Aorta (tissue), 5 donors: Measurements from ENCODE around the gene EPB41L2. TPM values are rescaled to one million over a fixed set of nuclear protein-coding genes. Genes with fewer than 3 reads are reported as not detected.
"Not testable (repeated sequence)": the region's sequence is repeated elsewhere in the genome, so short reads cannot be mapped to it uniquely, and the experiment has no call there.

ENCODE experiments used
- ATAC-seq: fragments of 200-7000 bp; cut with Tn5 transposase; one replicate; pipeline ENCODE4 v1.9.1; 2022; ENCODE audit warnings: moderate library complexity; ENCODE audit not compliant: low FRiP score
- DNase-seq, 2 donors: peaks; one replicate each; pipeline ENCODE4 v3.0.0-alpha.2; 2020
- H3K27ac ChIP-seq, 2 donors: one replicate each; pipeline ENCODE4 v1.5.1; 2013; ENCODE audit warnings: low read length in 2 of 2, mild to moderate bottlenecking in 2 of 2, moderate library complexity in 2 of 2, control low read depth in 1 of 2, inconsistent platforms in 1 of 2, low read depth in 1 of 2
- H3K27me3 ChIP-seq, 2 donors: one replicate each; pipeline ENCODE4 v1.6.1; 2013; ENCODE audit warnings: control low read depth in 1 of 2, low read length in 1 of 2, mild to moderate bottlenecking in 1 of 2, moderate library complexity in 1 of 2; ENCODE audit not compliant: insufficient read depth in 2 of 2, control insufficient read depth in 1 of 2
- H3K36me3 ChIP-seq, 2 donors: one replicate each; pipeline ENCODE4 v1.6.1; 2013; ENCODE audit warnings: control low read depth in 1 of 2, low read length in 1 of 2, mild to moderate bottlenecking in 1 of 2; ENCODE audit not compliant: insufficient read depth in 2 of 2, control insufficient read depth in 1 of 2
- H3K4me1 ChIP-seq, 2 donors: one replicate each; pipeline ENCODE4 v1.6.1; 2013; ENCODE audit warnings: low read length in 2 of 2, control low read depth in 1 of 2, mild to moderate bottlenecking in 1 of 2, moderate library complexity in 1 of 2; ENCODE audit not compliant: insufficient read depth in 2 of 2, control insufficient read depth in 1 of 2
- H3K4me3 ChIP-seq, 2 donors: one replicate each; pipeline ENCODE4 v1.5.1; 2013; ENCODE audit warnings: low read length in 2 of 2, control low read depth in 1 of 2, mild to moderate bottlenecking in 1 of 2
- H3K9me3 ChIP-seq: one replicate; pipeline ENCODE4 v1.6.1; 2013; ENCODE audit warnings: mild to moderate bottlenecking, low read length; ENCODE audit not compliant: control insufficient read depth
- WGBS, 2 donors: extraction: QIAGEN DNeasy Blood & Tissue Kit; methylation state at CpG; one replicate each; pipeline ENCODE4 v1.1.7; 2013; 5-methylcytosine and 5-hydroxymethylcytosine counted together
- intact Hi-C, 2 donors: fragments of 100-400 bp; cut with DNase I; formaldehyde crosslinking; loops; one replicate each; pipeline versions ENCODE4 v1.14.2 to v1.15.0; 2022
- polyA plus RNA-seq, 2 donors: library from polyadenylated mRNA; stranded (reverse); fragments of 200-250 nt; gene quantifications; one replicate each; pipeline ENCODE4 v1.2.3, GENCODE V29; 2013
- total RNA-seq, 2 donors: library from RNA; stranded (reverse); fragmentation: NEBNext Ultra II Directional; extraction: Animal tissue kit (Norgen Biotek cat#: 25700); gene quantifications; one replicate each; pipeline ENCODE4 v1.2.1, GENCODE V29; 2021
- donor health status: healthy with polysubstance abuse.
- donor health status: Bipolar disorder and iron deficiency.
- donor health status: DM: no; HTN: no; CAD: no.
- donor health status: DM: no; HTN: no; CAD: no.
- donor health status: DM: yes; HTN: yes; CAD: no.

Gene EPB41L2
- total and polyA plus RNA-seq, 4 donors, result 36.1 to 340 (median 118) TPM

DNA sequence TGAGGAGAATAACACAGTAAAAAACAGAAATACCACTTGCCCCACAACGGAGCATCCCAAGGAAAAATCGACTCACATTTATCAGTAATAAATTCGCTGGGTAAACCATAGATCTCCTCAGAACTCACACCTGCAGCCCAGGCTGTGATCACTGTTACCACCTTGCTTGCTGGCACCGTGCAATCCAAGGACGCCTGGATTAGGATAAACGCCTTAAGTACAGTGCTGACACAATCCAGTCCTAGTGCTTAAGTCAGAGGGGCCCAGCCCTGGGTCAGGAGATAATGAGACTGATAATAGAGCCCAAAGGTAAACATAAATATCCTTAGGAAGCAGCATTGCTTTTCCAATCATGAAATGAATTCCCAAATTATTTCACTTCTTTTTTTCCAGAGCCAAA, 62.5 kb downstream of the EPB41L2 start:
- H3K9me3 ChIP-seq, result peaks cover 1% of the 10 kb centered on the region

DNA sequence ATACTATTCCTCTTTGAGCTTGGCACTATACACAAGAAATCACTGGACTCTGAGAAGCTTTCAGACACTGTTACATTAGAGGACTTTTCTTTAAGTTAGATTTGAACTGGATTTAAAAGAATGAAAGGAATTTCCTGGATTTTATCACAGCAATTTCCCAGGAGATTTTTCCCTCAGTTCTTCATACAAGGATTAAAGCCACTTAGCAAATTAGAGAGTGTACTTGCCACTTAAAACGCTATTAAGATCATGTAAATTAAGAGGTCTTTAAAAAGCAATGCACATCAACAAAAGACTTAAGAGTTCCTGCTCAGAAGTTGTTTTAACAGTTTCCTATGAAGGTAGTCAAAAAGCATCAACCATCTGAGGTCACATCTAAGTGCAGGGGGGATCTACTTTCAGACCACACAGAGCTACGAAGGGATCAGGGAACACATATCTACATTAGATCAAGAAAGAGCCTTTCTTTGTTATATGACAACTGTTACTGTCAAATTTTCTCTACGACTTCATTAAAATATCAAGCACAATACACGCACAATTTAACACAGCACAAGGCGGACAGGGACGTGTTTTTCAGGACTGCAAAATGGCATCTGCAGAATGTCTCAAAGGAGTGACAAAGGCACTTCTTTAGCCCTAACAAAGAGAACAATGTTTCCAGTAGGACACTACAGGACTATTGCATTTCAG, 65.8 kb downstream of the EPB41L2 start:
- Histone ChIP-seq H3K4me1 (peaks cover 0 to 4% of the 10 kb centered on the region in 2 donors), H3K9me3 (peaks cover 1% of the 10 kb centered on the region), H3K4me3 (no peak overlapping the region), H3K27ac (no peak overlapping the region), H3K36me3 (no peaks in the 10 kb centered on the region), H3K27me3 (no peaks in the 10 kb centered on the region)
- intact Hi-C loops, result no loop called here
- DNase-seq (no peak), ATAC-seq (no peak)
- WGBS, 2 donors, result 52 to 62% methylated on average over 6 of the region's 6 CpGs

More for the DNA sequence above, 62.5 kb downstream of the EPB41L2 start:
- H3K27ac ChIP-seq, result no peak overlapping the region
- no peak for ATAC-seq
- H3K4me1 ChIP-seq, result peaks cover 0 to 6% of the 10 kb centered on the region in 2 donors
- intact Hi-C loops, result loop anchor here in 1 of 2 donors (5.0 kb wide), 1 partner anchor 62 kb away; the partner anchor contains the start of gene EPB41L2
- no peaks in the 10 kb centered on the region for H3K27me3 ChIP-seq
- H3K36me3 ChIP-seq, result no peaks in the 10 kb centered on the region
- WGBS, 2 donors, result 83 to 85% methylated on average over 6 of the region's 6 CpGs
- no peak for DNase-seq
- H3K4me3 ChIP-seq, result no peak overlapping the region

DNA sequence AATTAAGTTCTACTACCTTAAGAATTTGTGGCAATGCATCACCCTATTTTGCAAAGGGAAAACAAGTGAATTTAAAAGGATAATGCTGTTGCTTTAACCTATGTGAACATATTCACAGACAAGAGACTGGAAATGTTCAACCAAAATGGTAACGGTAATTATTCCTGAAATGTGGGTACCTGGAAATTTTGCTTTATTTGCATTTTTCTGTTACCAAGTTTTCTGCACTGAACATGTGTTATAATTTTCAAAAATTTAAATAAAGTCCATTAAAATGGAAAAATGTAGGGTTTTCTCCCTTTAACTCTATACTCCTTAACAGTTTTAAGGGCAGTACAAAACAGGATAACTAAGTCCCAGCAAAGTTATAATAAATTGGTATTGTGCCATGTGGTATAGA, 66.4 kb downstream of the EPB41L2 start:
- Histone ChIP-seq H3K4me1 (peaks cover 0 to 2% of the 10 kb centered on the region in 2 donors), H3K9me3 (peaks cover 1% of the 10 kb centered on the region), H3K36me3 (no peaks in the 10 kb centered on the region), H3K27me3 (no peaks in the 10 kb centered on the region), H3K4me3 (no peak overlapping the region), H3K27ac (no peak overlapping the region)
- ATAC-seq (no peak), DNase-seq (no peak)
- WGBS, 2 donors, result 82 to 91% methylated on average over 1 of the region's 1 CpG
- intact Hi-C loops, result no loop called here

DNA sequence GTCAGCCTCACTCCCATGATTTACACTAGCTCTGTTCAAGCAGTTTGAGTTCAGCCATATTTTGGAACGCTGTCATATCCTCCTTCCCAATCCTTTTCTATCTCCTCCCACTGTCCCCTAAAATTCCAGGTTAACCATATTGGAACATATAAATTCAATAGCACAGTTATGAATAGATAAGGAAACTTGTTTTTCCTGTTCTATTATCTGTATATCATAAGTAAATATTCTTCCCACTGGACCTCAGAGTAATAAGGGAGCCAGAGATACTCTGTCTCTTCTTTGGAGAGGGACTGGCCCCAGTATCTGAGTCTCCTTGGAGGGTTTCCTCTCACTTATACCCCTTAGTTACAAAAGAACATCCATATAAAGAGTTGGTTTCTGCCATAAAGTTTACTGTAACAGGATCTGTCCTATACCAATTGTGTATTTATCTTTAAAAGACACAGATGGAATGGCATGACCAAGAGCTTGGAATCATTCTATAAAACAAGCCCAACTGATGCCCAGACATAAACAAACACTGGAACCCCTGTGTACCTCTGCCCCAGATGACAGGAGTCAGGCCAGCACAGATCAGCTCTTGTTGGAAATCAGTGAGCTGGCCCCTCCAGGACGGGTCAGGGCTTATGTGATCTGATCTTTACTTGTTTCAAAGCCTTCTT, 67.1 kb downstream of the EPB41L2 start:
- no peak for ATAC-seq
- Histone ChIP-seq H3K4me1 (no peaks in the 10 kb centered on the region), H3K4me3 (no peak overlapping the region), H3K27me3 (no peaks in the 10 kb centered on the region), H3K27ac (no peak overlapping the region), H3K36me3 (no peaks in the 10 kb centered on the region), H3K9me3 (no peaks in the 10 kb centered on the region)
- intact Hi-C loops, result no loop called here
- DNase-seq, result no peak
- 95 to 97% methylated on average over 2 of the region's 2 CpGs for WGBS, 2 donors

DNA sequence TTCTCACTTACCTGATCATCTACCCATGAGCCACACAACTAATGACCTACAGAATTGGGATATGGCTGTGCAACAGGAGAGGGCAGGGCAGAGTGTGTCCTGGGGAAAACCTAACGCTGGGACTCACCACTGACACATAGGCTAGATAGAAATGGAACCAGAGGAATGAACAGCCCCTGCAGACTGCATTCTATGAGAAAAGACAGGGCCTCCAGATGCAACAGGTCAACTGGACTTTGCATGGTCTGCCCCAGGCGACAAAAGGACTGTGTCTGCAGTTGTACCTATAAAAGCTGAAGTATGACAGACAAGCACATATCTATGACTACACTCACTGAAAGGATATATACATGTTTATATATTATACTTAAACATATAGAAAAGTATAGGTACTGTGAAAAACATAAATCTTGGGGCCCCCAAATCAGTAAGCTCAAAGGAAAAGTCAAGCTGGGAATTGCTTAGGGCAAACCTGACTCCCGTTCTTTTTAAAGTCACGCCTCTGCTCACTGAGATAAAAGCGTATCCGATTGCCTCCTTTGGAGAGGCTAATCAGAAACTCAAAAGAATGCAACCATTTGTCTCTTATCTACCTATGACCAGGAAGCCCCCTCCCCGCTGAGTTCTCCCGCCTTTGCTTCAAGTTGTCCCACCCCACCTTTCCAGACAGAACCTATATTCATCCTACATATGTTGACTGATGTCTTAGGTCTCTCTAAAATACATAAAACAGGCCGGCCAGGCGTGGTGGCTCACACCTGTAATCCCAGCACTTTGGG, 68.5 kb downstream of the EPB41L2 start:
- WGBS, 2 donors, result 97% methylated on average over 10 of the region's 10 CpGs

DNA sequence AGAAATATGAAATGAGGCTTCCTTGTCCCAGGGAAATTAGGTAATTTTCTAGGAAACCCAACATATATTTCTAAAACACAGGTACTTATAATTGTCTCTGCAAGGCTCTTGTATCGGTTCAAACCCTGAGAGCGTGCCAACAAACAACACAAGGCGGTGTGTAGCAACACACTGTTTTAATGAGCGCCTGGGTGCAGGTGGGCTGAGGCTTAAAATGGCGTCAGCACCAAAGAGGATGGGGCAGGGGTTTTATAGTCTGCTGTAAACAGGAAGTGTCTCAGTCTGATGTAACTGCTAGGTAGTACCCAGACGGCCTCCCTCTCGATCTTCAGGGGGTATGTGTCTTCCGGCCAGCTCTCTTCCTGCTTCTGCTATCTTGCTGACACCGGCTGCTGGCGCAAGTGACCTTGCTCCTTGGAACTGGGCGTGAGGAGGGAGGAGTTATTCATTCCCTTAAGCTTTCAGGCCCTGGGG, 69.7 kb downstream of the EPB41L2 start:
- no peak overlapping the region for H3K27ac ChIP-seq
- H3K36me3 ChIP-seq, result no peaks in the 10 kb centered on the region
- ATAC-seq (no peak), DNase-seq (no peak)
- intact Hi-C loops, result no loop called here
- 90% methylated on average over 11 of the region's 11 CpGs for WGBS, 2 donors
- no peaks in the 10 kb centered on the region for H3K27me3 ChIP-seq
- no peaks in the 10 kb centered on the region for H3K4me1 ChIP-seq
- H3K4me3 ChIP-seq, result no peak overlapping the region
- no peaks in the 10 kb centered on the region for H3K9me3 ChIP-seq

More for the DNA sequence above, 68.5 kb downstream of the EPB41L2 start:
- DNase-seq, result no peak
- H3K27ac ChIP-seq, result no peak overlapping the region
- H3K27me3 ChIP-seq, result no peaks in the 10 kb centered on the region
- H3K4me1 ChIP-seq, result no peaks in the 10 kb centered on the region
- no peak for ATAC-seq
- H3K36me3 ChIP-seq, result no peaks in the 10 kb centered on the region
- intact Hi-C loops, result no loop called here
- H3K9me3 ChIP-seq, result no peaks in the 10 kb centered on the region
- H3K4me3 ChIP-seq, result no peak overlapping the region

DNA sequence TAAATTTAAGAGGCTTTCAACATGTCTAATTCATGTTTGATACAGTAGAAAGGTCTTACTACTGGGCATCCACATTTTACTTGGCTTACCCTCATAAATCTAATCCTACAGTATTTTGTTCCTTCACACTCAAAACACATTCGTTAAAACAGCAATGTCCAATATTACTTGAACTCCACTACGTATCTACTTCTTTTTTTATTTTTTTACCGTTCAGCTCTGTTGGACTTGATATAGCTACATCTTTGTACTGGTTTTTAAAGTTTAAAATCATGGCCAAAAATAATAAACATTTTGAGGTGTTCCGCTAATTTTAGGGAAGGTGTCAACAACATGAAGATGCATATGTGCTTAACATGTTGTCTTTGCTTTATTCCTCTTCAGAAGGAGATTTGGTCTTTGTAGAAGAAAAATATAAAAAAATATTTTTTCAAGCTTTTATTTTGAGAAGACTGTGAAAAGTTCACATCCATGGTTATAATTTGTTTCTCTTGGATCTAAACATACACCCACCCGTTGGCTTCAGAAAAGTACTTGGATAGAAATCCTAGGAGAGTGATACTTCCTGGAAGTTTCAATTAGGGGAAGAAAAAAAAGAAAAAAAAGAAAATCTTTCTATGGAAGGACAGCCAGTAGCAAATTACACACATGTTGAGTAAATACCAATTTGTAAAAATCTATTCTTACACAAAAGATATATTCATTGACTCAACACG, 71.5 kb downstream of the EPB41L2 start:
- H3K27ac ChIP-seq, result no peak overlapping the region
- no peak for DNase-seq
- no peaks in the 10 kb centered on the region for H3K9me3 ChIP-seq
- no peaks in the 10 kb centered on the region for H3K4me1 ChIP-seq
- H3K4me3 ChIP-seq, result no peak overlapping the region
- intact Hi-C loops, result no loop called here
- no peaks in the 10 kb centered on the region for H3K27me3 ChIP-seq
- 9 to 13% methylated on average over 6 of the region's 6 CpGs for WGBS, 2 donors
- ATAC-seq, result no peak
- no peaks in the 10 kb centered on the region for H3K36me3 ChIP-seq

DNA sequence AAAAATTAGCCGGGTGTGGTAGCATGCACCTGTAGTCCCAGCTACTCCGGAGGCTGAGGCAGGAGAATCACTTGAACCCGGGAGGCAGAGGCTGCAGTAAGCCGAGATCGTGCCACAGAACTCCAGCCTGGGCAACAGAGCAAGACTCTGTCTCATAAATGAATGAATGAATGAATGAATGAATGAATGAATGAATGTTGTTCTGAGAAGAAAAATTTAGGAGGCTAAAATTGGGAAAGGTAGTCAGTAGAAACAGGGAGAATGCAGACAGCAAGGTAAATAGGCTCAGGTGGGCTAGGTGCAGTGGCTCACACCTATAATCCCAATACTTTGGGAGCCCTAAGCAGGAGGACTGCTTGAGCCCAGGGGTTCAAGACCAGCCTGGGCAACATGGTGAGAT, 75.5 kb downstream of the EPB41L2 start:
- H3K4me3 ChIP-seq, H3K9me3 ChIP-seq, H3K4me1 ChIP-seq, DNase-seq, ATAC-seq, H3K27ac ChIP-seq, H3K36me3 ChIP-seq, H3K27me3 ChIP-seq, intact Hi-C loops: not testable (repeated sequence)
- 81 to 96% methylated on average over 5 of the region's 5 CpGs for WGBS, 2 donors
